Ovary (tissue), 3 donors: ENCODE measurements around the gene ERP27.

Source experiments
- EP300 ChIP-seq: sonication (generic); formaldehyde crosslinking; IDR thresholded peaks from one replicate; pipeline ENCODE4 v1.6.1; 2017; ENCODE audit warnings: antibody characterized with exemption
- POLR2A ChIP-seq: fragments of 450-650 bp; IDR thresholded peaks from one replicate; pipeline ENCODE4 v1.6.1; 2017; ENCODE audit warnings: antibody characterized with exemption, mild to moderate bottlenecking, moderate library complexity
- TF ChIP-seq, protein P1 (sequence below), 3 donors: fragments of 450-650 bp in 2 of 3; fragments of 200-600 bp in 1 of 3; IDR thresholded peaks; one replicate each; pipeline versions ENCODE4 v1.5.1 to v1.8.0; 2016 to 2022; ENCODE audit warnings: antibody characterized with exemption in 3 of 3, mild to moderate bottlenecking in 1 of 3
- donor health status: DM: no; HTN: no; CAD: no.

DNA sequence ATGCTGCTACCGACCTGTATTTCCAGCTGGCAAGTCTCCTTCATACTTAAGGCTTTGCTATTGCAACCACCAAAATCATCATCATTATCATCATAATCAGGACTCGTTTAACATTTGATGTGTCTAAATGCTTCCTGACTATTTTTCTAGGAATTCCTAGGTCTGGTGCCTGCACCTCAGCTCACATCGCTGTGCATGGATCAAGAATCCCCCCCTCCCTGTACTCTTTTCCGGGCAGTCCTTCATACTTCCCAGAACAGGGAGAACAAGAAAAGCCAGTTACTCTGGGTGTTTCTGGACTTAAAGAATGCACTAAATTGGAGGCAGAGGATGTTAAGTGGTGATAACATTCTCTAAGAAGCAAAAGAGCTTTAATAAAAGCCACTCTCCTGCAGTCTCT lies 9.4 kb downstream of the ERP27 start:
- TF ChIP-seq, protein P1, sequence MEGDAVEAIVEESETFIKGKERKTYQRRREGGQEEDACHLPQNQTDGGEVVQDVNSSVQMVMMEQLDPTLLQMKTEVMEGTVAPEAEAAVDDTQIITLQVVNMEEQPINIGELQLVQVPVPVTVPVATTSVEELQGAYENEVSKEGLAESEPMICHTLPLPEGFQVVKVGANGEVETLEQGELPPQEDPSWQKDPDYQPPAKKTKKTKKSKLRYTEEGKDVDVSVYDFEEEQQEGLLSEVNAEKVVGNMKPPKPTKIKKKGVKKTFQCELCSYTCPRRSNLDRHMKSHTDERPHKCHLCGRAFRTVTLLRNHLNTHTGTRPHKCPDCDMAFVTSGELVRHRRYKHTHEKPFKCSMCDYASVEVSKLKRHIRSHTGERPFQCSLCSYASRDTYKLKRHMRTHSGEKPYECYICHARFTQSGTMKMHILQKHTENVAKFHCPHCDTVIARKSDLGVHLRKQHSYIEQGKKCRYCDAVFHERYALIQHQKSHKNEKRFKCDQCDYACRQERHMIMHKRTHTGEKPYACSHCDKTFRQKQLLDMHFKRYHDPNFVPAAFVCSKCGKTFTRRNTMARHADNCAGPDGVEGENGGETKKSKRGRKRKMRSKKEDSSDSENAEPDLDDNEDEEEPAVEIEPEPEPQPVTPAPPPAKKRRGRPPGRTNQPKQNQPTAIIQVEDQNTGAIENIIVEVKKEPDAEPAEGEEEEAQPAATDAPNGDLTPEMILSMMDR (IDR thresholded peaks at IDR 0.05): no peak
- TF ChIP-seq POLR2A (no peak), EP300 (no peak)
